ENCODE measurements around the gene SPINDOC. TPM values are rescaled to one million over a fixed set of nuclear protein-coding genes. Genes with fewer than 3 reads are reported as not detected.

The SPINDOC gene
- total RNA-seq, 1 donor from 2014 or later: 20.8 TPM

- Mint-ChIP-seq H3K27me3 (no peaks in the 10 kb centered on the region), H3K4me3 (peak overlapping the region; percentile 89), H3K27ac (peak overlapping the region; percentile 83), H3K36me3 (ENCODE audit: low read depth) (peaks cover 25% of the 10 kb centered on the region), H3K4me1 (peaks cover 52% of the 10 kb centered on the region), H3K9me3 (no peaks in the 10 kb centered on the region)
- ATAC-seq (ENCODE audit: low read depth) (no peak), DNase-seq (no peak)
- ChIA-PET CTCF (interaction anchor here (0.8 to 5.6 kb wide), 18 partner anchors 15 to 464 kb away, joined by 3 to 130 read pairs (median 7); partner anchors contain the start of genes ATL3 and ZFTA), POLR2A (interaction anchor here (1.5 to 3.1 kb wide), 8 partner anchors 24 to 329 kb away, joined by 5 to 21 read pairs (median 8); partner anchors contain the start of genes COX8A, MACROD1 and ZFTA)
- TF ChIP-seq CTCF (IDR thresholded peaks at IDR 0.05): no peak
- intact Hi-C loops (cut with micrococcal nuclease): loop anchor here (1.0 to 5.0 kb wide), 13 partner anchors 25 to 467 kb away; partner anchors contain the start of genes ATL3, COX8A, ESRRA and OTUB1
Measured at GRCh38 chr11:63837739-63838138, 24.5 kb downstream of the SPINDOC start.

- intact Hi-C loops (cut with micrococcal nuclease): loop anchor here (1.0 to 5.0 kb wide), 6 partner anchors 25 to 467 kb away; partner anchors contain the start of genes ATL3, ESRRA, SPINDOC and ZFTA
- Mint-ChIP-seq H3K4me3 (peak overlapping the region; percentile 89), H3K9me3 (no peaks in the 10 kb centered on the region), H3K4me1 (peaks cover 57% of the 10 kb centered on the region), H3K27me3 (no peaks in the 10 kb centered on the region), H3K36me3 (ENCODE audit: low read depth) (peaks cover 30% of the 10 kb centered on the region), H3K27ac (peak overlapping the region; percentile 83)
- ATAC-seq (ENCODE audit: low read depth) (no peak), DNase-seq (no peak)
- POLR2A ChIA-PET: interaction anchor here (0.6 to 3.1 kb wide), 22 partner anchors 12 to 997 kb away, joined by 3 to 21 read pairs (median 4); partner anchors contain the start of genes COX8A, FKBP2, MACROD1 and NAA40
- CTCF ChIA-PET: interaction anchor here (1.0 to 5.6 kb wide), 14 partner anchors 15 to 312 kb away, joined by 3 to 130 read pairs (median 8); partner anchors contain the start of genes NAA40 and ZFTA
- TF ChIP-seq CTCF (IDR thresholded peaks at IDR 0.05): no peak
Measured at GRCh38 chr11:63838150-63838677, 25.0 kb downstream of the SPINDOC start.

DNA sequence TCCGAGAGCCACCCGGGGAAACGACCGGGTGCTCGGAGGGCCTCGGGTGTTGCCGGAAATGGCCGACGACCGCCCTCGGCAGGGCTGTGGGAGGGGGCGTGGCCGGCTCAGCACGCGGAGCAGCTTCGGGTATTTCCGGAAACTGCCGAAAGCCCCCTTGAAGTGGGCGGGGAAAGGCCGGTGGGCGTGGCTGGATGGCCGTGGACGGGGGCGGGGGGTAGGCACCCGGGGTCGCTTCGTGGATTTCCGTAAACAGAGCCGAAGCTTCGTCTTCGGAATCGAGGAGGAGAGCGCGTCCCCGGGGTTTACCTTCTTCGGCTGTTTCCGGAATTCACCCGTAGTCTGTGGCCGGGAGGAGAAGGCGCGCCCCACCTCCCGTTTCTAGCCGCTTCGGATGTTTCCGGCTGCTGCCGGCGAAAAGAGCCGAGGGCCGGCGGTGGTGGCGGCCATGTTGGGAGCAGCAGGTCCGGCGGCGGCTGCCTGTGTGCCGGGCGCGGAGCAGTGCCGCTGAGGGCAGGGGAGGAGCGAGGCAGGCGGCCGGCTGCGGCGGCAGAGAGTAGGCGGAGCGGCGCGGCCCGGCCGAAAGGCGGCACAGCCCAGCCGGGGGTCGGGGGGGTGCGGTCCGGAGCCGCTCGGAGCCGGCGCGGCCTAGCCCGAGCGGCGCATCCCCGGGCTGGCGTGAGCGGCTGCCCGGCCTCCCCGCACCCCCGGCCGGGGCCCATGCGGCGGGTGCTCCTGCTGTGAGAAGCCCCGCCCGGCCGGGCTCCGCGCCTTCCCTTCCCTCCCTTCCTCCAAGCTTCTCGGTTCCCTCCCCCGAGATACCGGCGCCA, 25.6 kb downstream of the SPINDOC start, which contains the start of gene MARK2:
Gene MARK2 (plus strand): TSS at position 433 of the 830 bp plus-strand sequence. CDS start 397 bp downstream, at position 830.
- ATAC-seq (ENCODE audit: low read depth): peak; percentile 84
- intact Hi-C loops (cut with micrococcal nuclease): loop anchor here (1.0 to 5.0 kb wide), 8 partner anchors 26 to 466 kb away; partner anchors contain the start of genes ATL3, ESRRA, SPINDOC and ZFTA
- Mint-ChIP-seq H3K27ac (peak within 1 kb of the TSS; percentile 89), H3K4me1 (peaks cover 62% of the 10 kb centered on the region), H3K27me3 (no peaks in the 10 kb centered on the region), H3K9me3 (no peaks in the 10 kb centered on the region), H3K4me3 (peak within 1 kb of the TSS; percentile 95), H3K36me3 (ENCODE audit: low read depth) (peaks cover 35% of the 10 kb centered on the region)
- POLR2A ChIA-PET: interaction anchor here (0.5 to 3.1 kb wide), 25 partner anchors 11 to 998 kb away, joined by 3 to 21 read pairs (median 4); partner anchors contain the start of genes COX8A, FKBP2, MACROD1 and NAA40
- TF ChIP-seq CTCF (IDR thresholded peaks at IDR 0.05): no peak
- CTCF ChIA-PET: interaction anchor here (1.1 to 5.6 kb wide), 9 partner anchors 49 to 312 kb away, joined by 3 to 130 read pairs (median 17); partner anchors contain the start of genes NAA40 and ZFTA
- DNase-seq: peak; percentile 100

GRCh38 chr11:63839508-63840355, 26.5 kb downstream of the SPINDOC start:
- POLR2A ChIA-PET: interaction anchor here (1.0 to 2.2 kb wide), 10 partner anchors 11 to 346 kb away, joined by 3 to 10 read pairs (median 6); partner anchors contain the start of genes COX8A, NAA40, OTUB1 and RCOR2
- ATAC-seq (ENCODE audit: low read depth): no peak
- H3K9me3 Mint-ChIP-seq: no peaks in the 10 kb centered on the region
- CTCF ChIA-PET: interaction anchor here (1.2 to 5.6 kb wide), 3 partner anchors 48 to 105 kb away, joined by 3 to 130 read pairs (median 8); no protein-coding TSS in a partner anchor
- TF ChIP-seq CTCF (IDR thresholded peaks at IDR 0.05): no peak
- peak overlapping the region; percentile 89 for H3K27ac Mint-ChIP-seq
- peaks cover 70% of the 10 kb centered on the region for H3K4me1 Mint-ChIP-seq
- intact Hi-C loops (cut with micrococcal nuclease): loop anchor here (1.0 to 5.0 kb wide), 7 partner anchors 27 to 465 kb away; partner anchors contain the start of genes ATL3, ESRRA, SPINDOC and ZFTA
- peak overlapping the region; percentile 95 for H3K4me3 Mint-ChIP-seq
- H3K27me3 Mint-ChIP-seq: no peaks in the 10 kb centered on the region
- peaks cover 43% of the 10 kb centered on the region for H3K36me3 Mint-ChIP-seq (ENCODE audit: low read depth)
- no peak for DNase-seq
